ENCODE data around the gene SIRT2. TPM values are rescaled to one million over a fixed set of nuclear protein-coding genes. Genes with fewer than 3 reads are reported as not detected.
A peak's percentile ranks its signal among the peaks of the same experiment; 100 is the strongest.

SIRT2 gene
- total RNA-seq, 1 experiment from 2014 or later: 37.4 TPM

- CTCF ChIA-PET: no interaction called here
Measured at GRCh38 chr19:38898788-38899446, 501 bp downstream of the SIRT2 start.

GRCh38 chr19:38894968-38895367, 4.5 kb downstream of the SIRT2 start:
- POLR2A ChIA-PET: no interaction called here
- peaks cover 5% of the 10 kb centered on the region for H3K36me3 Mint-ChIP-seq (ENCODE audit: insufficient read depth, unreplicated experiment)

More at GRCh38 chr19:38898788-38899446, 501 bp downstream of the SIRT2 start:
- BruUV-seq (replicated peaks): no TSS peak
- Mint-ChIP-seq H3K4me3 (ENCODE audit: unreplicated experiment) (peak overlapping the region; percentile 88), H3K27ac (ENCODE audit: low read depth, unreplicated experiment) (peak overlapping the region; percentile 98), H3K9me3 (ENCODE audit: unreplicated experiment) (no peaks in the 10 kb centered on the region), H3K36me3 (ENCODE audit: insufficient read depth, unreplicated experiment) (no peaks in the 10 kb centered on the region), H3K27me3 (ENCODE audit: insufficient read depth, unreplicated experiment) (no peaks in the 10 kb centered on the region), H3K4me1 (ENCODE audit: insufficient read depth, unreplicated experiment) (peaks cover 27% of the 10 kb centered on the region)
- intact Hi-C loops (cut with micrococcal nuclease): loop anchor here (1.0 kb wide), 1 partner anchor 49 kb away; no protein-coding TSS in a partner anchor
- TF ChIP-seq CTCF (IDR thresholded peaks at IDR 0.05; ENCODE audit: unreplicated experiment): no peak
- POLR2A ChIA-PET: interaction anchor here (0.8 kb wide), 1 partner anchor 31 kb away, joined by 3 read pairs; the partner anchor contains the start of genes MRPS12 and SARS2
- DNase-seq (ENCODE audit: unreplicated experiment): peak; percentile 13

GRCh38 chr19:38893341-38893771, 6.1 kb downstream of the SIRT2 start:
- no peaks in the 10 kb centered on the region for H3K27me3 Mint-ChIP-seq (ENCODE audit: insufficient read depth, unreplicated experiment)
- no peak overlapping the region for H3K4me3 Mint-ChIP-seq (ENCODE audit: unreplicated experiment)
- ChIA-PET POLR2A (no interaction called here), CTCF (interaction anchor here (0.6 kb wide), 1 partner anchor 56 kb away, joined by 3 read pairs; no protein-coding TSS in a partner anchor)
- no peak for DNase-seq (ENCODE audit: unreplicated experiment)
- BruUV-seq (replicated peaks): no TSS peak
- peaks cover 10% of the 10 kb centered on the region for H3K4me1 Mint-ChIP-seq (ENCODE audit: insufficient read depth, unreplicated experiment)
- no peaks in the 10 kb centered on the region for H3K9me3 Mint-ChIP-seq (ENCODE audit: unreplicated experiment)
- H3K27ac Mint-ChIP-seq (ENCODE audit: low read depth, unreplicated experiment): no peak overlapping the region
- intact Hi-C loops (cut with micrococcal nuclease): no loop called here
- H3K36me3 Mint-ChIP-seq (ENCODE audit: insufficient read depth, unreplicated experiment): peaks cover 17% of the 10 kb centered on the region
- TF ChIP-seq CTCF (IDR thresholded peaks at IDR 0.05; ENCODE audit: unreplicated experiment): no peak

More at GRCh38 chr19:38894968-38895367, 4.5 kb downstream of the SIRT2 start:
- intact Hi-C loops (cut with micrococcal nuclease): no loop called here
- Mint-ChIP-seq H3K27ac (ENCODE audit: low read depth, unreplicated experiment) (peak overlapping the region; percentile 54), H3K4me3 (ENCODE audit: unreplicated experiment) (no peak overlapping the region), H3K4me1 (ENCODE audit: insufficient read depth, unreplicated experiment) (peaks cover 16% of the 10 kb centered on the region), H3K27me3 (ENCODE audit: insufficient read depth, unreplicated experiment) (no peaks in the 10 kb centered on the region), H3K9me3 (ENCODE audit: unreplicated experiment) (no peaks in the 10 kb centered on the region)
- CTCF ChIA-PET: interaction anchor here (0.6 to 0.9 kb wide), 4 partner anchors 8 to 66 kb away, joined by 3 to 5 read pairs (median 4); no protein-coding TSS in a partner anchor
- no peak for DNase-seq (ENCODE audit: unreplicated experiment)
- TF ChIP-seq CTCF (IDR thresholded peaks at IDR 0.05; ENCODE audit: unreplicated experiment): no peak
- BruUV-seq (replicated peaks): no TSS peak

- Mint-ChIP-seq H3K27ac (ENCODE audit: low read depth, unreplicated experiment) (no peak overlapping the region), H3K9me3 (ENCODE audit: unreplicated experiment) (no peaks in the 10 kb centered on the region), H3K27me3 (ENCODE audit: insufficient read depth, unreplicated experiment) (no peaks in the 10 kb centered on the region), H3K4me1 (ENCODE audit: insufficient read depth, unreplicated experiment) (peaks cover 7% of the 10 kb centered on the region), H3K36me3 (ENCODE audit: insufficient read depth, unreplicated experiment) (peaks cover 22% of the 10 kb centered on the region), H3K4me3 (ENCODE audit: unreplicated experiment) (no peak overlapping the region)
- TF ChIP-seq CTCF (IDR thresholded peaks at IDR 0.05; ENCODE audit: unreplicated experiment): no peak
- intact Hi-C loops (cut with micrococcal nuclease): no loop called here
- POLR2A ChIA-PET: no interaction called here
- CTCF ChIA-PET: no interaction called here
- BruUV-seq (replicated peaks): no TSS peak
- DNase-seq (ENCODE audit: unreplicated experiment): no peak
Measured at GRCh38 chr19:38892841-38893240, 6.6 kb downstream of the SIRT2 start.
